Fibroblast of peridontal ligament (primary cell): ENCODE measurements around the gene KDELR1.
A peak's percentile ranks its signal among the peaks of the same experiment; 100 is the strongest.
"Not testable (repeated sequence)": the region's sequence is repeated elsewhere in the genome, so short reads cannot be mapped to it uniquely, and the experiment has no call there.

Source experiments
- DNase-seq: peaks from one replicate; pipeline ENCODE4 v3.0.0-alpha.2; 2010; ENCODE audit errors: extremely low read depth

KDELR1 gene

GRCh38 chr19:48397263-48398101 is 6.1 kb upstream of the KDELR1 start:
- DNase-seq = no peak

GRCh38 chr19:48396824-48397176 is 5.4 kb upstream of the KDELR1 start:
- DNase-seq = no peak

- no peak for DNase-seq
Observed at GRCh38 chr19:48396016-48396823, 4.9 kb upstream of the KDELR1 start.

- no peak for DNase-seq
Observed at GRCh38 chr19:48395499-48395898, 4.1 kb upstream of the KDELR1 start.

- no peak for DNase-seq
Observed at GRCh38 chr19:48395170-48395455, 3.8 kb upstream of the KDELR1 start.

- DNase-seq = no peak
Observed at GRCh38 chr19:48394331-48395169, 3.2 kb upstream of the KDELR1 start.

GRCh38 chr19:48393559-48394330 is 2.4 kb upstream of the KDELR1 start, which contains the start of gene GRIN2D:
GRIN2D (plus strand) TSS chr19:48393668; CDS start chr19:48398393, 4,725 bp downstream.
- DNase-seq = peak; percentile 18

GRCh38 chr19:48392860-48393558 is 1.7 kb upstream of the KDELR1 start:
- no peak for DNase-seq

- not testable (repeated sequence) for DNase-seq
Observed at GRCh38 chr19:48392006-48392344, 624 bp upstream of the KDELR1 start.

- DNase-seq = peak; percentile 53
Observed at GRCh38 chr19:48390188-48391099, 907 bp downstream of the KDELR1 start.

- DNase-seq = no peak
Observed at GRCh38 chr19:48386981-48387380, 4.4 kb downstream of the KDELR1 start.

- no peak for DNase-seq
Observed at GRCh38 chr19:48385461-48386087, 5.8 kb downstream of the KDELR1 start.

- no peak for DNase-seq
Observed at GRCh38 chr19:48382286-48382685, 9.1 kb downstream of the KDELR1 start.

- DNase-seq = no peak
Observed at GRCh38 chr19:48381178-48381950, 10.0 kb downstream of the KDELR1 start.

GRCh38 chr19:48379058-48379457 is 12.3 kb downstream of the KDELR1 start:
- no peak for DNase-seq

- DNase-seq = no peak
Observed at GRCh38 chr19:48378194-48378570, 13.2 kb downstream of the KDELR1 start.

- no peak for DNase-seq
Observed at GRCh38 chr19:48373567-48373966, 17.8 kb downstream of the KDELR1 start.

GRCh38 chr19:48372904-48373303 is 18.4 kb downstream of the KDELR1 start:
- DNase-seq = no peak

- DNase-seq = not testable (repeated sequence)
Observed at GRCh38 chr19:48371771-48372170, 19.6 kb downstream of the KDELR1 start.
